Measurements from ENCODE around the gene DNAH12.

GRCh38 chr3:57350271-57350670 lies 193.9 kb downstream of the DNAH12 start:
- no peak for TF ChIP-seq EZH2 (IDR thresholded peaks at IDR 0.05; ENCODE audit: low read length, unreplicated experiment)
- TF ChIP-seq, protein P1, sequence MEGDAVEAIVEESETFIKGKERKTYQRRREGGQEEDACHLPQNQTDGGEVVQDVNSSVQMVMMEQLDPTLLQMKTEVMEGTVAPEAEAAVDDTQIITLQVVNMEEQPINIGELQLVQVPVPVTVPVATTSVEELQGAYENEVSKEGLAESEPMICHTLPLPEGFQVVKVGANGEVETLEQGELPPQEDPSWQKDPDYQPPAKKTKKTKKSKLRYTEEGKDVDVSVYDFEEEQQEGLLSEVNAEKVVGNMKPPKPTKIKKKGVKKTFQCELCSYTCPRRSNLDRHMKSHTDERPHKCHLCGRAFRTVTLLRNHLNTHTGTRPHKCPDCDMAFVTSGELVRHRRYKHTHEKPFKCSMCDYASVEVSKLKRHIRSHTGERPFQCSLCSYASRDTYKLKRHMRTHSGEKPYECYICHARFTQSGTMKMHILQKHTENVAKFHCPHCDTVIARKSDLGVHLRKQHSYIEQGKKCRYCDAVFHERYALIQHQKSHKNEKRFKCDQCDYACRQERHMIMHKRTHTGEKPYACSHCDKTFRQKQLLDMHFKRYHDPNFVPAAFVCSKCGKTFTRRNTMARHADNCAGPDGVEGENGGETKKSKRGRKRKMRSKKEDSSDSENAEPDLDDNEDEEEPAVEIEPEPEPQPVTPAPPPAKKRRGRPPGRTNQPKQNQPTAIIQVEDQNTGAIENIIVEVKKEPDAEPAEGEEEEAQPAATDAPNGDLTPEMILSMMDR (conservative IDR thresholded peaks at IDR 0.05; ENCODE audit: low read depth, low read length), result no peak
- no peak for TF ChIP-seq EZH2phosphoT487 (IDR thresholded peaks at IDR 0.05; ENCODE audit: borderline replicate concordance, low read length)
